Ishikawa (cell line): Measurements from ENCODE around the gene TFAM.

ENCODE experiments used
- EP300 ChIP-seq: IDR thresholded peaks from 2 replicates; pipeline ENCODE4 v1.6.1; 2012; ENCODE audit warnings: borderline replicate concordance
- TAF1 ChIP-seq: IDR thresholded peaks from 2 replicates; pipeline ENCODE4 v1.6.1; 2012; ENCODE audit warnings: low read depth, mild to moderate bottlenecking

DNA sequence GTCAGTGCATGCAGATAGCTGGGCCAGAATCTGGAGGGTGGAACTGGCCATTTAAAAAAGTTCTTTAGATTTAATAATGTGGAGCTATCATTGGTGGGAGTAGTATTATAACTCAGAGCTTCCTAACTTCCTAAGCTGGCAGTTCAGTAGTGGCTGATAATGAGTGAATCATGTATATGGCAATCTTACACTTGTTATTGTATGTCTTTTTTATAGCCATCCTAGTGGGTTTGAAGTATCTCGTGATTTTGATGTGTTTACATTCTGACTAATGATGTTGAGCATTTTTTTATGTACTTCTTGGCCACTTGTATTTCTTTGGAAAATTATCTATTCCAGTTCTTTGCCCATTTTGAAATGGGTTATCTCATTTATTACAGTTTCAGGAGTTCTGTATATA, 15.4 kb downstream of the TFAM start:
- TF ChIP-seq TAF1 (no peak), EP300 (no peak)
